ENCODE results near the gene NOP9. TPM values are rescaled to one million over a fixed set of nuclear protein-coding genes. Genes with fewer than 3 reads are reported as not detected.
A peak's percentile ranks its signal among the peaks of the same experiment; 100 is the strongest.

The NOP9 gene
- total RNA-seq, 2 experiments from 2014 or later, result 25.9 to 27.5 TPM

DNA sequence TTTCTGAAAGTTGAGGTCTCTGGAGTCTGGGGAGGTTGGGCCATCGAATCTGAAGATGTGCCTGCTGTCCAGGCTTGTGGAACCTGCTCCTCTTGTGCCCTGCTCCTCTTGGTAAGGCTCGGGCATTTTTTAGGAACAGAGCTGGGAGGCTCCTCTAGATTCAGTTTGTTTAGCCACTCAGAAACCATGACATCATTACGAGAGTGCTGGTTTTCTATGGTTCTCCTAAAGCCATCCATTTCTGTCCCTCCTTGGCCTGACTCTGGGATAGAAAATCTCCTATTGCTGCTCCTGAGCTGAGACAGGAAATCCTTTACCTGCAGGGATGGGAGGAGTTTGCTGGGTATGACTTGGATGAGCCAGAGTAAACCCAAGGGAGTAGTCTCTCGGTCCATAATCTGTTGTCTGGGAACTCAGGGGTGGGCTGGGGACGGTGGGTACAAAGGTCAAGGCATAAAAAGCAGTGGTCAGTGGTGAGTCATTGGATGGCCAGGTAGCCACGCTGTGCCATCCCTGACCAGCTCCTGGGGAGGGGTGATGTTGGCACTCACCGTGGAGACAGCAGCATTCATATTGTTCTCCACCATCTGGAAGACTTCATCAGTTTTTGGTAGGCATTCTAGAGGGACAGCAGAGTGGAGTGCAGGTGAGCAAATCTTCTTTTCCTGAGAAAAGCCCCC is 37.6 kb downstream of the NOP9 start:
- no peaks in the 10 kb centered on the region for H3K9me3 Mint-ChIP-seq
- H3K4me1 Mint-ChIP-seq (ENCODE audit: low read depth), result peaks cover 49% of the 10 kb centered on the region
- peaks cover 26 to 27% of the 10 kb centered on the region in 2 experiments for H3K27me3 ChIP-seq (ENCODE audit: control insufficient read depth in 1 of 2, insufficient read depth in 2 of 2, low read length in 2 of 2)
- no peak overlapping the region for H3K27ac ChIP-seq (ENCODE audit: low read depth in 1 of 2, low read length in 2 of 2)
- H3K4me3 Mint-ChIP-seq, result peak overlapping the region; percentile 94
- ChIA-PET CTCF (interaction anchor here (1.1 to 1.2 kb wide), 2 partner anchors 94 to 99 kb away, joined by 3 read pairs; no protein-coding TSS in a partner anchor), POLR2A (interaction anchor here (11.3 kb wide), 1 partner anchor 95 kb away, joined by 270 read pairs; the partner anchor contains the start of genes CBLN3 and KHNYN)
- H3K9me3 ChIP-seq (ENCODE audit: control insufficient read depth in 1 of 2, insufficient read depth in 1 of 2, low read length in 2 of 2), result no peaks in the 10 kb centered on the region
- no peak overlapping the region for H3K27ac Mint-ChIP-seq
- H3K27me3 Mint-ChIP-seq, result peaks cover 32% of the 10 kb centered on the region
- H3K4me1 ChIP-seq (ENCODE audit: insufficient read depth, low read length), result peaks cover 68% of the 10 kb centered on the region
- H3K4me3 ChIP-seq (ENCODE audit: low read length), result no peak overlapping the region
- DNase-seq (no peak), ATAC-seq (ENCODE audit: poor library complexity) (no peak)
- intact Hi-C loops (cut with DNase I, micrococcal nuclease), result loop anchor here in 1 of 2 experiments (10.0 kb wide), 1 partner anchor 338 kb away; no protein-coding TSS in a partner anchor
- peaks cover 45% of the 10 kb centered on the region for H3K36me3 Mint-ChIP-seq (ENCODE audit: low read depth)
- peaks cover 13% of the 10 kb centered on the region for H3K36me3 ChIP-seq (ENCODE audit: insufficient read depth, low read length)
- no peak for TF ChIP-seq CTCF (IDR thresholded peaks at IDR 0.05)

- Histone ChIP-seq H3K36me3 (ENCODE audit: insufficient read depth, low read length) (peaks cover 13% of the 10 kb centered on the region), H3K27ac (ENCODE audit: low read depth in 1 of 2, low read length in 2 of 2) (no peak overlapping the region), H3K9me3 (ENCODE audit: control insufficient read depth in 1 of 2, insufficient read depth in 1 of 2, low read length in 2 of 2) (no peaks in the 10 kb centered on the region), H3K4me3 (ENCODE audit: low read length) (no peak overlapping the region), H3K27me3 (ENCODE audit: control insufficient read depth in 1 of 2, insufficient read depth in 2 of 2, low read length in 2 of 2) (peaks cover 20 to 25% of the 10 kb centered on the region in 2 experiments), H3K4me1 (ENCODE audit: insufficient read depth, low read length) (peaks cover 63% of the 10 kb centered on the region)
- Mint-ChIP-seq H3K4me1 (ENCODE audit: low read depth) (peaks cover 46% of the 10 kb centered on the region), H3K27ac (peak overlapping the region; percentile 27), H3K27me3 (peaks cover 33% of the 10 kb centered on the region), H3K36me3 (ENCODE audit: low read depth) (peaks cover 45% of the 10 kb centered on the region), H3K4me3 (peak overlapping the region; percentile 94), H3K9me3 (no peaks in the 10 kb centered on the region)
- TF ChIP-seq CTCF (IDR thresholded peaks at IDR 0.05), result no peak
- ChIA-PET CTCF (interaction anchor here (1.1 kb wide), 1 partner anchor 94 kb away, joined by 3 read pairs; no protein-coding TSS in a partner anchor), POLR2A (interaction anchor here (11.3 kb wide), 1 partner anchor 95 kb away, joined by 270 read pairs; the partner anchor contains the start of genes CBLN3 and KHNYN)
- DNase-seq, result no peak
- ATAC-seq (ENCODE audit: poor library complexity), result no peak
- intact Hi-C loops (cut with DNase I, micrococcal nuclease), result loop anchor here in 1 of 2 experiments (10.0 kb wide), 1 partner anchor 337 kb away; no protein-coding TSS in a partner anchor
These were observed 38.1 kb downstream of the NOP9 start for GRCh38 chr14:24337824-24338175.

DNA sequence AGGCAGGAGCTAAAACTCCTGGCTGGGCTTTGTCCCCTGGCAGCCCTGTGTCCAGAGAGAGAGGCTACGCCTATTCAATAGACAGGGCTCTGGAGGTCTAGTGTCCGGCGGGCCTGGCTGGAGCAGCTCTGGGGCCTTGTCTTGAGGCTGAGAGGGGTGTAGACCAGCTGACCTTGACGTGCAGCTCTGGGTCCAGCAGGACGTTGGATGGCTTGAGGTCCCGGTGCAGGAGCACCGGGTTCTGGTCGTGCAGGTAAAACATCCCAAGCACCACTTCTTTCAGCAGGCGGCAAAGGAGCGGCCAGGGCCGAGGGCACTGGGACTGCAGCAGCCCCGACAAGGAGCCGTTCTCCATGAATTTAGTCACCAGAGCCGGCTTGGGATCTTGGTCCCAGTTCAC is 39.2 kb downstream of the NOP9 start:
- intact Hi-C loops (cut with DNase I, micrococcal nuclease), result loop anchor here in 1 of 2 experiments (10.0 kb wide), 1 partner anchor 336 kb away; no protein-coding TSS in a partner anchor
- H3K9me3 ChIP-seq (ENCODE audit: control insufficient read depth in 1 of 2, insufficient read depth in 1 of 2, low read length in 2 of 2), result no peaks in the 10 kb centered on the region
- peaks cover 52% of the 10 kb centered on the region for H3K4me1 ChIP-seq (ENCODE audit: insufficient read depth, low read length)
- peaks cover 17 to 18% of the 10 kb centered on the region in 2 experiments for H3K27me3 ChIP-seq (ENCODE audit: control insufficient read depth in 1 of 2, insufficient read depth in 2 of 2, low read length in 2 of 2)
- DNase-seq, result no peak
- peaks cover 13% of the 10 kb centered on the region for H3K36me3 ChIP-seq (ENCODE audit: insufficient read depth, low read length)
- peak overlapping the region; percentile 94 for H3K4me3 Mint-ChIP-seq
- peaks cover 45% of the 10 kb centered on the region for H3K36me3 Mint-ChIP-seq (ENCODE audit: low read depth)
- no peak for ATAC-seq (ENCODE audit: poor library complexity)
- no peak overlapping the region for H3K27ac Mint-ChIP-seq
- ChIA-PET CTCF (interaction anchor here (2.2 kb wide), 1 partner anchor 31 kb away, joined by 6 read pairs; the partner anchor contains the start of gene CIDEB), POLR2A (interaction anchor here (1.4 to 11.3 kb wide), 2 partner anchors 94 to 97 kb away, joined by 5 to 270 read pairs; partner anchors contain the start of genes CBLN3, KHNYN and TINF2)
- H3K27me3 Mint-ChIP-seq, result peaks cover 33% of the 10 kb centered on the region
- TF ChIP-seq CTCF (IDR thresholded peaks at IDR 0.05), result no peak
- H3K27ac ChIP-seq (ENCODE audit: low read depth in 1 of 2, low read length in 2 of 2), result no peak overlapping the region
- H3K9me3 Mint-ChIP-seq, result no peaks in the 10 kb centered on the region
- H3K4me1 Mint-ChIP-seq (ENCODE audit: low read depth), result peaks cover 37% of the 10 kb centered on the region
- peak overlapping the region; percentile 94 for H3K4me3 ChIP-seq (ENCODE audit: low read length)
